Raji (cell line): ENCODE results near the gene SLC18A2.

Source experiments
- POLR2A ChIP-seq: IDR thresholded peaks from 2 replicates; pipeline ENCODE4 v1.6.1; 2011; ENCODE audit warnings: low read depth, low read length, control low read depth; ENCODE audit not compliant: insufficient read depth

Gene SLC18A2

GRCh38 chr10:117240621-117241529 lies at the start of gene SLC18A2:
TSS of gene SLC18A2 (plus strand) at chr10:117241114. CDS start at chr10:117241694, 580 bp downstream.
- no peak for TF ChIP-seq POLR2A

- no peak for TF ChIP-seq POLR2A
These were observed 43.7 kb upstream of the SLC18A2 start, which contains the start of gene KCNK18 for GRCh38 chr10:117197189-117197588. TSS of gene KCNK18 (plus strand) at chr10:117197489. CDS start at chr10:117197489, 0 bp downstream.

- no peak for TF ChIP-seq POLR2A
These were observed 42.8 kb upstream of the SLC18A2 start for GRCh38 chr10:117198088-117198487.

GRCh38 chr10:117201826-117202225 lies 39.1 kb upstream of the SLC18A2 start:
- TF ChIP-seq POLR2A, result no peak

- no peak for TF ChIP-seq POLR2A
These were observed 36.6 kb upstream of the SLC18A2 start for GRCh38 chr10:117204316-117204715.

GRCh38 chr10:117212176-117212575 lies 28.7 kb upstream of the SLC18A2 start:
- TF ChIP-seq POLR2A, result no peak

- no peak for TF ChIP-seq POLR2A
These were observed 26.5 kb upstream of the SLC18A2 start for GRCh38 chr10:117214401-117214800.

GRCh38 chr10:117215079-117215478 lies 25.8 kb upstream of the SLC18A2 start:
- no peak for TF ChIP-seq POLR2A

- TF ChIP-seq POLR2A, result no peak
These were observed 24.9 kb upstream of the SLC18A2 start for GRCh38 chr10:117216028-117216427.

GRCh38 chr10:117216611-117217195 lies 24.2 kb upstream of the SLC18A2 start:
- TF ChIP-seq POLR2A, result no peak

- no peak for TF ChIP-seq POLR2A
These were observed 23.6 kb upstream of the SLC18A2 start for GRCh38 chr10:117217196-117217761.

- TF ChIP-seq POLR2A, result no peak
These were observed 22.3 kb upstream of the SLC18A2 start for GRCh38 chr10:117218654-117219053.

- TF ChIP-seq POLR2A, result no peak
These were observed 19.7 kb upstream of the SLC18A2 start for GRCh38 chr10:117221156-117221711.

- no peak for TF ChIP-seq POLR2A
These were observed 18.4 kb upstream of the SLC18A2 start for GRCh38 chr10:117222552-117222951.

GRCh38 chr10:117222976-117223692 lies 17.8 kb upstream of the SLC18A2 start:
- TF ChIP-seq POLR2A, result no peak
